SK-N-SH (cell line): ENCODE measurements around the gene MAP3K9. TPM values are rescaled to one million over a fixed set of nuclear protein-coding genes. Genes with fewer than 3 reads are reported as not detected.
A peak's percentile ranks its signal among the peaks of the same experiment; 100 is the strongest.

ENCODE experiments used
- CTCF ChIA-PET: fragments of 300-600, 350-600 bp; formaldehyde crosslinking; extraction: SDS; loops from one replicate; lab custom pipeline; 2021; lab: Yijun Ruan, JAX
- POLR2A ChIA-PET: fragments of 350-600 bp; sonication (Branson Sonifier 250); formaldehyde crosslinking; extraction: SDS; loops from one replicate; lab custom pipeline; 2020; ENCODE audit warnings: antibody characterized with exemption, inconsistent platforms; lab: Yijun Ruan, JAX
- DNase-seq: peaks from one replicate; pipeline ENCODE4 v3.0.0; 2012
- H2AFZ ChIP-seq: fragments of 200-600 bp; sonication (generic); 2 replicates; pipeline ENCODE4 v1.8.1; 2016; ENCODE audit warnings: antibody characterized with exemption, mild to moderate bottlenecking, low read depth
- H3F3A ChIP-seq: fragments of 200-600 bp; sonication (generic); replicated peaks from 2 replicates; pipeline ENCODE3; 2016; ENCODE audit warnings: antibody characterized with exemption, mild to moderate bottlenecking; ENCODE audit not compliant: insufficient read depth
- H3K27ac ChIP-seq, 2 experiments: fragments of 200-500 bp in 1 of 2; fragments of 200-600 bp in 1 of 2; sonication (Bioruptor generic) in 1 of 2; sonication (generic), shearing (Covaris generic) in 1 of 2; 2 replicates each; pipeline versions ENCODE4 v1.5.1 to v1.6.1; 2014 to 2016; ENCODE audit warnings: low read depth in 2 of 2, inconsistent platforms in 1 of 2, low read length in 1 of 2, mild to moderate bottlenecking in 1 of 2, mixed read lengths in 1 of 2
- H3K27me3 ChIP-seq: fragments of 200-600 bp; sonication (generic), shearing (Covaris generic); 2 replicates; pipeline ENCODE4 v1.6.1; 2016; ENCODE audit warnings: mixed run types; ENCODE audit not compliant: insufficient read depth
- H3K36me3 ChIP-seq, 2 experiments: fragments of 200-500 bp in 1 of 2; fragments of 200-600 bp in 1 of 2; sonication (Bioruptor generic) in 1 of 2; sonication (generic) in 1 of 2; replicated peaks in 1 of 2; 2 replicates each; pipeline versions ENCODE3 to v1.5.1; 2014 to 2016; ENCODE audit warnings: low read length in 1 of 2, mild to moderate bottlenecking in 1 of 2; ENCODE audit not compliant: insufficient read depth in 2 of 2, control insufficient read depth in 1 of 2
- H3K4me1 ChIP-seq, 2 experiments: fragments of 200-500 bp in 1 of 2; fragments of 200-600 bp in 1 of 2; sonication (Bioruptor generic) in 1 of 2; sonication (generic), shearing (Covaris generic) in 1 of 2; 2 replicates each; pipeline versions ENCODE4 v1.5.1 to v1.6.1; 2014 to 2016; ENCODE audit warnings: low read depth in 1 of 2, low read length in 1 of 2, mixed run types in 1 of 2; ENCODE audit not compliant: insufficient read depth in 2 of 2, control insufficient read depth in 1 of 2
- H3K4me2 ChIP-seq: fragments of 200-600 bp; sonication (generic), shearing (Covaris generic); 2 replicates; pipeline ENCODE4 v1.6.1; 2017; ENCODE audit warnings: mixed run types
- H3K4me3 ChIP-seq, 2 experiments: fragments of 200-500 bp in 1 of 2; fragments of 200-600 bp in 1 of 2; sonication (Bioruptor generic) in 1 of 2; sonication (generic), shearing (Covaris generic) in 1 of 2; 2 replicates each; pipeline versions ENCODE4 v1.5.1 to v1.8.1; 2014 to 2016; ENCODE audit warnings: low read depth in 2 of 2, inconsistent platforms in 1 of 2, low read length in 1 of 2, mild to moderate bottlenecking in 1 of 2, mixed read lengths in 1 of 2, moderate library complexity in 1 of 2
- H3K79me2 ChIP-seq: fragments of 200-600 bp; sonication (generic); 2 replicates; pipeline ENCODE4 v1.8.1; 2017; ENCODE audit warnings: mild to moderate bottlenecking; ENCODE audit not compliant: insufficient read depth
- H3K9ac ChIP-seq: fragments of 200-600 bp; sonication (generic); 2 replicates; pipeline ENCODE4 v1.6.1; 2017; ENCODE audit warnings: mixed run types
- H3K9me2 ChIP-seq: fragments of 200-600 bp; sonication (generic); 2 replicates; pipeline ENCODE4 v1.6.1; 2017; ENCODE audit warnings: mixed run types
- H3K9me3 ChIP-seq: fragments of 200-600 bp; sonication (generic); 2 replicates; pipeline ENCODE4 v1.6.1; 2017; ENCODE audit warnings: mixed run types, mild to moderate bottlenecking, moderate library complexity
- H4K20me1 ChIP-seq: fragments of 200-600 bp; sonication (generic); 2 replicates; pipeline ENCODE4 v1.6.1; 2017; ENCODE audit warnings: mild to moderate bottlenecking, mixed run types; ENCODE audit not compliant: insufficient read depth
- CHD2 ChIP-seq: fragments of 150-350 bp; IDR thresholded peaks from 2 replicates; pipeline ENCODE4 v1.6.1; 2018; ENCODE audit warnings: low read length; ENCODE audit not compliant: partially characterized antibody
- CTCF ChIP-seq: fragments of 200-600 bp; sonication (generic); IDR thresholded peaks from 2 replicates; pipeline ENCODE4 v1.6.1; 2017; ENCODE audit warnings: antibody characterized with exemption, mild to moderate bottlenecking, moderate library complexity
- ELF1 ChIP-seq: IDR thresholded peaks from 2 replicates; pipeline ENCODE4 v1.4.0; 2012
- FOSL2 ChIP-seq: IDR thresholded peaks from 2 replicates; pipeline ENCODE4 v1.4.0; 2012; ENCODE audit warnings: low read depth, mild to moderate bottlenecking, moderate library complexity, borderline replicate concordance
- GATA2 ChIP-seq: sonication (generic); formaldehyde crosslinking; IDR thresholded peaks from 2 replicates; pipeline ENCODE4 v1.5.0; 2020; ENCODE audit warnings: mild to moderate bottlenecking, missing genetic modification reagents
- JUND ChIP-seq: IDR thresholded peaks from 2 replicates; pipeline ENCODE4 v1.4.0; 2012
- MXI1 ChIP-seq: IDR thresholded peaks from 2 replicates; pipeline ENCODE4 v1.6.1; 2012; ENCODE audit warnings: mild to moderate bottlenecking, low read depth, low read length, improper control_type of control experiment
- NFIC ChIP-seq: IDR thresholded peaks from 2 replicates; pipeline ENCODE4 v1.4.0; 2012; ENCODE audit warnings: borderline replicate concordance
- POLR2AphosphoS5 ChIP-seq: IDR thresholded peaks from 2 replicates; pipeline ENCODE4 v1.6.1; 2012; ENCODE audit warnings: low read depth, low read length
- RAD21 ChIP-seq: IDR thresholded peaks from 2 replicates; pipeline ENCODE4 v1.6.1; 2012; ENCODE audit warnings: mild to moderate bottlenecking, low read length
- SIN3A ChIP-seq: IDR thresholded peaks from 2 replicates; pipeline ENCODE4 v1.6.1; 2012; ENCODE audit warnings: low read depth, mild to moderate bottlenecking, low read length, moderate library complexity, borderline replicate concordance
- SMC3 ChIP-seq: IDR thresholded peaks from 2 replicates; pipeline ENCODE4 v1.6.1; 2012; ENCODE audit warnings: low read depth, low read length, improper control_type of control experiment
- TCF12 ChIP-seq: IDR thresholded peaks from 2 replicates; pipeline ENCODE4 v1.4.0; 2012
- TEAD4 ChIP-seq: IDR thresholded peaks from 2 replicates; pipeline ENCODE4 v1.4.0; 2012; ENCODE audit warnings: mild to moderate bottlenecking, borderline replicate concordance; ENCODE audit not compliant: insufficient read depth
- YY1 ChIP-seq: IDR thresholded peaks from 2 replicates; pipeline ENCODE4 v1.4.0; 2012; ENCODE audit warnings: low read depth, mild to moderate bottlenecking
- WGBS: methylation state at CpG from one replicate; pipeline ENCODE4 v1.1.6; 2017; ENCODE audit warnings: low lambda C conversion rate; 5-methylcytosine and 5-hydroxymethylcytosine counted together
- polyA plus RNA-seq, 3 experiments: library from polyadenylated mRNA; depleted of rRNA; stranded (reverse); fragments of >200 nt; gene quantifications; 2 replicates each; pipeline ENCODE4 v1.2.3, GENCODE V29; 2012
- TF ChIP-seq, protein P1 (sequence below): fragments of 150-350 bp; IDR thresholded peaks from 2 replicates; pipeline ENCODE4 v1.6.1; 2016; ENCODE audit warnings: mild to moderate bottlenecking, low read depth, low read length

MAP3K9 gene
- polyA plus RNA-seq, 1 of the 3 experiments (the other 2 are of a cell fraction) = 2.0 TPM

- no peak for TF ChIP-seq CHD2
- no peak for TF ChIP-seq YY1
- TF ChIP-seq TEAD4 = no peak
Measured at GRCh38 chr14:70784886-70785285, 24.4 kb downstream of the MAP3K9 start (continued).

DNA sequence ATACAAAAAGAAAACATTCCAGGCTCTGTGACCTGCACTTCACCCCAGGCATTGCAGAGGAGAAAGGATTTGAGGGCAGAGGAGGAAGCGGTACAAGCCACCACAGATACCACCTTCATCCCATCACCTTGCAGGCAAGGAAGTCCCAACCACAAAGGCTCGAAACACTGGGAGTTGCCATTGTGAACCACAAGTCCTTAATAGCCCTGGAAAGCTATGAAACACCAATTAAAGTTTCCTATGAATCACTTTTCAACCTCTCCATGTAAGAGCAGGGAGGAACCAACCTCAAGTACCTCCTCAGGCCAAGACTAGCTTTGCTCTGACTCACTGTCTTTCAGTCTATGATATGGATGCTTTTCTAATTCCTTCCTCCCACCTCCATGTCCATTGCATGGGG is 27.0 kb downstream of the MAP3K9 start:
- no peaks in the 10 kb centered on the region for H3K79me2 ChIP-seq
- no peak overlapping the region for H3K4me3 ChIP-seq
- TF ChIP-seq TCF12 = no peak
- peak; percentile 26; the same call in 1 of the 2 replicates for TF ChIP-seq FOSL2
- TF ChIP-seq, all 33 proteins: peak for 1
- no peak overlapping the region for H3K27ac ChIP-seq
- POLR2A ChIA-PET = no interaction called here
- 0 out of 4 replicates have a peak, but pooled peaks cover 0 to 2% of the 10 kb centered on the region in 2 experiments for H3K4me1 ChIP-seq
- WGBS = 75% methylated on average over 2 of the region's 2 CpGs
- no peak overlapping the region for H2AFZ ChIP-seq
- no peaks in the 10 kb centered on the region for H3K27me3 ChIP-seq
- DNase-seq = no peak
- CTCF ChIA-PET = no interaction called here
- H3K9me3 ChIP-seq = no peaks in the 10 kb centered on the region
- H3F3A ChIP-seq = no peaks in the 10 kb centered on the region
- H3K9ac ChIP-seq = no peak overlapping the region
- no peaks in the 10 kb centered on the region for H4K20me1 ChIP-seq
- no peaks in the 10 kb centered on the region for H3K9me2 ChIP-seq
- H3K36me3 ChIP-seq = no peaks in the 10 kb centered on the region
- H3K4me2 ChIP-seq = 0 out of 2 replicates have a peak overlapping the region, but pooled peaks have one; percentile 41

DNA sequence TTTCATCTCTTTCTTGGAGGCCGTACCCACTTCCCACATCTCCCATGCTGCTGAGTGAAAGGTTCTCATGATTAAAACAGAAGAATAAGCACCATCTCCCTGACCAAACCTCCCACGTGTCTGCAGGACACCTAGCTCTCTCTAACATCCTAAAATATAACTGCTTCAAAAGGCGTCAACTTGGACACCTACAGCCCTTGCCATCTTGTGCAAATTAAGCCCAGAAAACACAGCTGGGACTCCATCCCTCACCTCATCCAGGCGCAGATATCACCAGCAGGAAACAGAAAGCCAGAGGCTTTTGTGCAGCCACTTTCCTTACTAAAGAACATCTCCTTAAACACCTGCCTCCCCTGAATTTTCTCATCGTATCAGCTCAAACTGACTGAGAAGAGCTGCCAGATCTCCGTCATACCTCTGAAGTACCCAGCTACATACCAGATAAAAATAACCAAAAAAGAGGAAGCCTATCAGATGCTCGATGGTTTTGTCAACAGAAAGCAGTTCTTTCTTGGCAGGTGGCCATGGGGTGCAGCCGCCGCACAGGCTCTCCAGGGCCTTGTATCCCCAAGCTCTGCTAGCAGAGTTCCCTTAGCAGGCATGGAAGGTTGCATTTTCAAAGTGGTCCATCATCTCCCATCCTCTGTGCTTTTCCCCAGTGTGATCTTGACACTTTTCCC is 28.8 kb downstream of the MAP3K9 start:
- no peak overlapping the region for H3K27ac ChIP-seq
- H3K9me3 ChIP-seq = no peaks in the 10 kb centered on the region
- CTCF ChIA-PET = interaction anchor here (1.2 kb wide), 1 partner anchor 38 kb away, joined by 3 read pairs; no protein-coding TSS in a partner anchor
- POLR2A ChIA-PET = no interaction called here
- no peak overlapping the region for H3K4me3 ChIP-seq
- DNase-seq = no peak
- no peak overlapping the region for H3K4me2 ChIP-seq
- TF ChIP-seq SMC3 = no peak
- TF ChIP-seq ELF1 = no peak
- no peak for TF ChIP-seq SIN3A
- TF ChIP-seq GATA2 (CRISPR knock-in tag) = no peak
- TF ChIP-seq JUND = no peak
- TF ChIP-seq NFIC = no peak
- no peak for TF ChIP-seq POLR2AphosphoS5
- TF ChIP-seq, protein P1, sequence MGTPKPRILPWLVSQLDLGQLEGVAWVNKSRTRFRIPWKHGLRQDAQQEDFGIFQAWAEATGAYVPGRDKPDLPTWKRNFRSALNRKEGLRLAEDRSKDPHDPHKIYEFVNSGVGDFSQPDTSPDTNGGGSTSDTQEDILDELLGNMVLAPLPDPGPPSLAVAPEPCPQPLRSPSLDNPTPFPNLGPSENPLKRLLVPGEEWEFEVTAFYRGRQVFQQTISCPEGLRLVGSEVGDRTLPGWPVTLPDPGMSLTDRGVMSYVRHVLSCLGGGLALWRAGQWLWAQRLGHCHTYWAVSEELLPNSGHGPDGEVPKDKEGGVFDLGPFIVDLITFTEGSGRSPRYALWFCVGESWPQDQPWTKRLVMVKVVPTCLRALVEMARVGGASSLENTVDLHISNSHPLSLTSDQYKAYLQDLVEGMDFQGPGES = no peak
- TF ChIP-seq RAD21 = no peak
- no peak for TF ChIP-seq MXI1
- no peak for TF ChIP-seq TCF12
- TF ChIP-seq CTCF = no peak
- TF ChIP-seq, all 33 proteins: peak for 0
- H3K36me3 ChIP-seq = no peaks in the 10 kb centered on the region
- WGBS = 86% methylated on average over 9 of the region's 9 CpGs
- no peaks in the 10 kb centered on the region for H3K27me3 ChIP-seq
- H2AFZ ChIP-seq = no peak overlapping the region
- H3K4me1 ChIP-seq = 0 out of 4 replicates have a peak, but pooled peaks cover 0 to 2% of the 10 kb centered on the region in 2 experiments
- no peaks in the 10 kb centered on the region for H3F3A ChIP-seq
- no peaks in the 10 kb centered on the region for H3K79me2 ChIP-seq
- H3K9me2 ChIP-seq = no peaks in the 10 kb centered on the region
- H4K20me1 ChIP-seq = no peaks in the 10 kb centered on the region
- H3K9ac ChIP-seq = no peak overlapping the region
